ENCODE results near the gene COL5A2. TPM values are rescaled to one million over a fixed set of nuclear protein-coding genes. Genes with fewer than 3 reads are reported as not detected.
A peak's percentile ranks its signal among the peaks of the same experiment; 100 is the strongest.

COL5A2 gene
- total RNA-seq, 1 experiment from 2014 or later = 175 TPM

GRCh38 chr2:188997263-188997662, 182.3 kb downstream of the COL5A2 start:
- DNase-seq (ENCODE audit: low read depth) = no peak

GRCh38 chr2:188993247-188993646, 186.3 kb downstream of the COL5A2 start:
- DNase-seq (ENCODE audit: low read depth) = no peak

GRCh38 chr2:188986839-188987238, 192.7 kb downstream of the COL5A2 start:
- DNase-seq (ENCODE audit: low read depth) = no peak

- DNase-seq (ENCODE audit: low read depth) = peak; percentile 80
These were observed 194.9 kb downstream of the COL5A2 start for GRCh38 chr2:188984680-188985079.

- DNase-seq (ENCODE audit: low read depth) = peak; percentile 56
These were observed 195.5 kb downstream of the COL5A2 start for GRCh38 chr2:188984065-188984491.

GRCh38 chr2:188983427-188984064, 196.0 kb downstream of the COL5A2 start:
- peak; percentile 57 for DNase-seq (ENCODE audit: low read depth)

Other genes with a start within 250 kb of the COL5A2 start
- 33.6 and 39.9 TPM in 2 replicates for gene COL3A1, start 205.4 kb downstream of the COL5A2 start, total RNA-seq (2014; rRNA removed; shearing (Covaris generic))